Esophagus squamous epithelium (tissue), 5 donors: ENCODE data around the gene TMC1. TPM values are rescaled to one million over a fixed set of nuclear protein-coding genes. Genes with fewer than 3 reads are reported as not detected.
"Not testable (repeated sequence)": the region's sequence is repeated elsewhere in the genome, so short reads cannot be mapped to it uniquely, and the experiment has no call there.

Source experiments
- DNase-seq: peaks from one replicate; lab custom pipeline; 2025; lab: John Stamatoyannopoulos, UW
- H3K27ac ChIP-seq, 4 donors: fragments of 200-600 bp; sonication (generic); one replicate each; pipeline ENCODE4 v1.5.1; 2016 to 2019; ENCODE audit warnings: mild to moderate bottlenecking in 1 of 4
- H3K27me3 ChIP-seq, 4 donors: fragments of 200-600 bp; sonication (generic); 1 replicate in 3 of 4; 2 replicates in 1 of 4; pipeline versions ENCODE4 v1.5.1 to v1.6.0; 2017 to 2021; ENCODE audit warnings: antibody characterized with exemption in 1 of 4
- H3K36me3 ChIP-seq, 3 donors: fragments of 200-600 bp; sonication (generic); one replicate each; pipeline ENCODE4 v1.5.1; 2016 to 2019
- H3K4me1 ChIP-seq, 3 donors: fragments of 200-600 bp; sonication (generic); one replicate each; pipeline ENCODE4 v1.5.1; 2017 to 2019
- H3K4me3 ChIP-seq, 4 donors: fragments of 200-600 bp; sonication (generic); 1 replicate in 3 of 4; 2 replicates in 1 of 4; pipeline ENCODE4 v1.5.1; 2016 to 2019; ENCODE audit warnings: mild to moderate bottlenecking in 2 of 4, moderate library complexity in 1 of 4
- H3K9me3 ChIP-seq, 3 donors: fragments of 200-600 bp; sonication (generic); one replicate each; pipeline ENCODE4 v1.5.1; 2016 to 2019
- POLR2A ChIP-seq, 4 donors: fragments of 450-650 bp; IDR thresholded peaks; one replicate each; pipeline ENCODE4 v1.6.1; 2017; ENCODE audit warnings: antibody characterized with exemption in 4 of 4, mild to moderate bottlenecking in 4 of 4, moderate library complexity in 3 of 4
- WGBS, 2 donors: methylation state at CpG; one replicate each; pipeline ENCODE4 v1.1.5; 2018; 5-methylcytosine and 5-hydroxymethylcytosine counted together
- intact Hi-C: fragments of 100-400 bp; cut with DNase I; formaldehyde crosslinking; loops from one replicate; pipeline ENCODE4 v1.15.0; 2022
- total RNA-seq, 4 donors: library from RNA; depleted of rRNA; stranded (reverse); fragments of >200 nt; gene quantifications; one replicate each; pipeline ENCODE4 v1.1.0, GENCODE V29; 2016
- TF ChIP-seq, protein P1 (sequence below), 6 experiments: fragments of 450-650 bp in 4 of 6; fragments of 200-600 bp in 2 of 6; sonication (generic) in 2 of 6; IDR thresholded peaks; one replicate each; pipeline ENCODE4 v1.5.1; 2016 to 2019; ENCODE audit warnings: antibody characterized with exemption in 6 of 6, mild to moderate bottlenecking in 4 of 6, moderate library complexity in 4 of 6
- donor health status: DM: yes; HTN: yes; CAD: no.

The TMC1 gene
- 1 to 10 TPM in 3 of 4 donors, not detected in 1; 1.1 to 3.1 (median 1.5) TPM for total RNA-seq

DNA sequence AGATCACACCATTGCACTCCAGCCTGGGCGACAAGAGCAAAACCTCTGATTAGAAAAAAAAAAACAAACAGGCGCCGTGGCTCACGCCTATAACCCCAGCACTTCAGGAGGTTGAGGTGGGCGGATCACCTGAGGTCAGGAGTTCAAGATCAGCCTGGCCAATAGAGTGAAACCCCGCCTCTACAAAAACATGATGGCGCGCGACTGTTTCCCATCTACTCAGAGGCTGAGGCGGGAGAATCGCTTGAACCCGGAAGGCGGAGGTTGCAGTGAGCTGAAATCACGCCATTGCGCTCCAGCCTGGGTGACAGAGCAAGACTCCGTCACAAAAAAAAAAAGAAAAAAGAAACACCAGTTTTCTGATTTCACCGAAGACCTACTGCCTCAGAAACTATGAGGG lies at the start of gene TMC1:
Gene TMC1, plus strand, starts transcription at position 193 of the 400 bp plus-strand sequence. CDS start 127,041 bp downstream, outside the sequence.
- WGBS, 2 donors = 96 to 97% methylated on average over 12 to 15 of the region's 17 CpGs
- intact Hi-C loops, H3K9me3 ChIP-seq, H3K4me3 ChIP-seq, H3K27me3 ChIP-seq, H3K27ac ChIP-seq, DNase-seq, H3K36me3 ChIP-seq: not testable (repeated sequence)
- peaks cover 8 to 18% (median 10%) of the 10 kb centered on the region in 3 donors for H3K4me1 ChIP-seq

DNA sequence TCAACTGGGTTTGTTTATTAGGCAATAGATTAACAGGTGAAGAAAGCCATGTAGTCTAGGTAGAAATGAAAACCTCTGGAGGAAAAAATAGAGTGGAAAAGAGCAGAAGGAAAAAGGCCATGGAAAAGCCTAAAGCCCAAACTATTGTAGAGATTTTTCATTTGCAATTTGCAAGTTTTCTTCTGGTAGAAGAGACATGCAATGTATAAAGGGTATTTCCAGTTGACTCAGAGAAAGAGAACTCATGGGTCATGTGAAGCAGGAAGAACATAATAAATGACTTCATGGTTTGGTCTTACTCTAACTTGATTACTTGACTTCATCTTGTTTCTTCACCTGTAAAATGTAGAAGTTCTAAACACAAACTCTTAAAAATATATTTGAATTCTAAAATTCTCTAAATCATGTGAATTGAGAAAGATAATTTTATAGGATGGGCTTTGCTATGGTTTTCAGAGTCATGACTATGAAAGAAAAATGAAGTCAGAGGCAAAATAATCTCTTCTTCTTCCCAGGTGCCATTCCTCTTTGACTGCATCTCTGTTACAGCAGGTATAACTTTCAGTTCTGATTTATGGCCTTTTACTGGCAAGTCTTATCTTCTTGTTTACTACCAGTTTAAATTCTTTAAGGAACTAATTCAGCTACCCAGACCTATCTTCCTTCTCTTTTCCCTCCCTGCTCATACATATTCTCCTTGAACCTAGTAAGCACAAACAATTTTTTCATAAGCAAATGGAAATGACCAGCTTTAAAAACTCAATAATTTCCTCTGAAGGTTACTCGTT lies 47.7 kb upstream of the TMC1 start:
- TF ChIP-seq POLR2A (IDR thresholded peaks at IDR 0.05) = no peak
- TF ChIP-seq, protein P1, sequence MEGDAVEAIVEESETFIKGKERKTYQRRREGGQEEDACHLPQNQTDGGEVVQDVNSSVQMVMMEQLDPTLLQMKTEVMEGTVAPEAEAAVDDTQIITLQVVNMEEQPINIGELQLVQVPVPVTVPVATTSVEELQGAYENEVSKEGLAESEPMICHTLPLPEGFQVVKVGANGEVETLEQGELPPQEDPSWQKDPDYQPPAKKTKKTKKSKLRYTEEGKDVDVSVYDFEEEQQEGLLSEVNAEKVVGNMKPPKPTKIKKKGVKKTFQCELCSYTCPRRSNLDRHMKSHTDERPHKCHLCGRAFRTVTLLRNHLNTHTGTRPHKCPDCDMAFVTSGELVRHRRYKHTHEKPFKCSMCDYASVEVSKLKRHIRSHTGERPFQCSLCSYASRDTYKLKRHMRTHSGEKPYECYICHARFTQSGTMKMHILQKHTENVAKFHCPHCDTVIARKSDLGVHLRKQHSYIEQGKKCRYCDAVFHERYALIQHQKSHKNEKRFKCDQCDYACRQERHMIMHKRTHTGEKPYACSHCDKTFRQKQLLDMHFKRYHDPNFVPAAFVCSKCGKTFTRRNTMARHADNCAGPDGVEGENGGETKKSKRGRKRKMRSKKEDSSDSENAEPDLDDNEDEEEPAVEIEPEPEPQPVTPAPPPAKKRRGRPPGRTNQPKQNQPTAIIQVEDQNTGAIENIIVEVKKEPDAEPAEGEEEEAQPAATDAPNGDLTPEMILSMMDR (IDR thresholded peaks at IDR 0.05) = no peak
- no peaks in the 10 kb centered on the region for H3K9me3 ChIP-seq
- WGBS, 2 donors = 38 to 63% methylated on average over 1 of the region's 1 CpG
- intact Hi-C loops = no loop called here
- peaks cover 0 to 58% (median 14%) of the 10 kb centered on the region in 3 donors for H3K4me1 ChIP-seq
- H3K4me3 ChIP-seq = no peak overlapping the region
- no peaks in the 10 kb centered on the region for H3K27me3 ChIP-seq
- H3K27ac ChIP-seq = peak overlapping the region in 3 of 4 donors; percentile 13 to 53 (median 52)
- no peak for DNase-seq
- no peaks in the 10 kb centered on the region for H3K36me3 ChIP-seq

DNA sequence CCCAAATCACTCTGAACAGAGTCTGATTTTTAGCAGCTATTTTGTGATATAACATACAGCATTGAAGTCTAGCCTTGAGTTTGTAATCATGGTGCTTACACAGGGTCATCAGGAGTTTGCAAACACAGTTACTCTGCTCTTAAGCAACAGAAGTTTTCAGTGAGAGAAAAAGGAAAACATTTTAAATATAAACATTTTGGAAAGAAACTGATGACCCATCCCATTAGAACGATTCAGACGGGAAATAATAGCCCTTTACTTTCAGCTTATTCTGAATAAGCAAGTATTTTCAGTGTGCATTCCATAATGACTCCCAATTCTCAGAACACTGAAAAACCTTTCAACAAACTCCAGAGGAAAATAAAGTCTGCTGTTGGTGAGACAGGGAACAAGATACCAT lies 46.7 kb upstream of the TMC1 start:
- no peaks in the 10 kb centered on the region for H3K36me3 ChIP-seq
- no peak overlapping the region for H3K27ac ChIP-seq
- intact Hi-C loops = no loop called here
- no peak for TF ChIP-seq POLR2A (IDR thresholded peaks at IDR 0.05)
- TF ChIP-seq, protein P1 (IDR thresholded peaks at IDR 0.05) = no peak
- no peak overlapping the region for H3K4me3 ChIP-seq
- 81 to 87% methylated on average over 2 of the region's 2 CpGs for WGBS, 2 donors
- H3K4me1 ChIP-seq = peaks cover 0 to 51% (median 15%) of the 10 kb centered on the region in 3 donors
- H3K27me3 ChIP-seq = no peaks in the 10 kb centered on the region
- H3K9me3 ChIP-seq = no peaks in the 10 kb centered on the region
- no peak for DNase-seq

DNA sequence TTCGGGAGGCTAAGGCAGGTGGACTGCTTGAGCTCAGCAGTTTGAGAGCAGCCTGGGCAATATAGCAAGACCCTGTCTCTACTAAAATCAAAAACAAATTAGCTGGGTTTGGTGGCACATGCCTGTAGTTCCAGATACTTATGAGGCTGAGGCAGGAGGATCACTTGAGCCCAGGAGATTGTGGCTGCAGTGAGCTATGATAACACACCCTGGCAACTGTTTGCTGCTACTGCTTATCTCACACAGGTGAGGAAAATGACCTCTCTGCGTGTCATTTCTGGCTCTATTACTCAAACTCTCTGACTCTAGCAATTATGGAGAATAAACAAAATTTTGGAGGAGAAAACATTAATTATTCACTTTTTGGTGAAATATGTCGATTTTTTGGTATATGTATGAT lies 45.3 kb upstream of the TMC1 start:
- Histone ChIP-seq H3K4me1 (peaks cover 0 to 36% (median 15%) of the 10 kb centered on the region in 3 donors), H3K27me3 (no peaks in the 10 kb centered on the region), H3K36me3 (no peaks in the 10 kb centered on the region), H3K9me3 (no peaks in the 10 kb centered on the region), H3K27ac (peak overlapping the region in 1 of 4 donors; percentile 78), H3K4me3 (no peak overlapping the region)
- 65 to 74% methylated on average over 3 of the region's 3 CpGs for WGBS, 2 donors
- no peak for DNase-seq
- intact Hi-C loops = no loop called here
- TF ChIP-seq, protein P1 (IDR thresholded peaks at IDR 0.05) = no peak
- no peak for TF ChIP-seq POLR2A (IDR thresholded peaks at IDR 0.05)

DNA sequence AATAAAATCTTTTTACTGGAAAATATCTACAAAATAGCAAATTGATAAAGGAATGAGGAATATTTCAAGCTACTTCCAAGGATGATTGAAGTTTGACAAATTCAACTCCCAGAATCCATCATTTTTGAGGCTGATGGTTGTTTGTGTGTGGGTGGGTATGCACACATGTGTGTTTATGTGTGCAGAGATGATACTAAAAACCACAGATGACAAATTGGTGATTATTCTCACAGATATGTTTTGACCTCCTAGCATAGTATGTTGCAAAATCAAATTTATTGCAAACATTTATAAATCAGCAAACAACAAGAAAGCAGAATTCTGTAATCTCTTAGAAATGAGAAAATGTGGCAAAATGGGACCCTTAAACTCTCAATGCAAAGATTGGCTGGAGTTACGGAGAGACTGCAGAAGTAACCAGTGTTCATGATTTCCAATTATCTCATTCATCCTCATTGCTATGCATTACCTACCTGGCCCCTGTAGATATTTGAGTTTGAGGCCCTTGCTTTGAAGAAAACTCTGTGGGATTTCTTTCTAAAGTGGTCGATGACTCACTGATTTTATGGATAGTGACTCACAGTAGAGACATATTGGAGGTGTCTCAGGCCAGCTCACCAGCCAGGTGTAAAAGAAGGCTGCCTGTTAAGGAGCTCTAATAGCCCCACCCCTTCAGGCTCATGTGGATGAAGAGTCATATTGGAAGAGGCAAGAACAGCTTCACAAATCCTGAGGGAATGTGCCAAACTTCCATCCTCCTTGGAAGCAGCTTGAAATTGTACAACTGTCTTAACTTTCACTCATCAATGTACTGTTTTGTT lies 44.6 kb upstream of the TMC1 start:
- no peak for DNase-seq
- H3K4me1 ChIP-seq = peaks cover 0 to 34% (median 15%) of the 10 kb centered on the region in 3 donors

More for the DNA sequence above, 44.6 kb upstream of the TMC1 start:
- Histone ChIP-seq H3K4me3 (no peak overlapping the region), H3K36me3 (no peaks in the 10 kb centered on the region), H3K9me3 (no peaks in the 10 kb centered on the region), H3K27me3 (no peaks in the 10 kb centered on the region), H3K27ac (peak overlapping the region; percentile 74 to 82 (median 76))
- no peak for TF ChIP-seq POLR2A (IDR thresholded peaks at IDR 0.05)
- TF ChIP-seq, protein P1 (IDR thresholded peaks at IDR 0.05) = no peak
- WGBS, 2 donors = 49 to 50% methylated on average over 2 of the region's 2 CpGs
- intact Hi-C loops = no loop called here
